Measurements from ENCODE around the gene SPRR2F.
"Not testable (repeated sequence)": the region's sequence is repeated elsewhere in the genome, so short reads cannot be mapped to it uniquely, and the experiment has no call there.

SPRR2F gene

DNA sequence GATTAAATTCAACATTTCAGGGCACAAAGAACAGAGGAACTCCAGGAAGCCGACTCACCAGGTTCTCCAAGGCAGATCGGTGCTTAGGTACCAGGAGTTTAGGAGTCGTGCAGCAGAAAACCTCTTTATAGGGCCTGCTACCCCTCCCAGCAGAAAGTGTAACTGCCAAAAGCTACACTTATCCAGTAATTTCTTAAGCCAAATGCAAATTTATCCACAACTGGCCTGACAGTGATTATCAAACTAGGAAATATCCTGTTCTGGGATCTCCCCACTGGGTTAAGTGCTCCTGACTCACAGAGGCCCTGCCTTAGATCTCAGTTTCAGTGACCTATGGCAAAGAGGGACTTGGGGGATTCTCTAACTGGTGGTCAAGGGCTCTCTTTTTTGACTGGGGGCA is at the start of gene SPRR2F:
TSS of gene SPRR2F (minus strand) at position 101 of the 400 bp plus-strand sequence. CDS start 783 bp downstream, outside the sequence.
- DNase-seq = no peak

- no peak for DNase-seq
These were observed 42.2 kb upstream of the SPRR2F start for GRCh38 chr1:153155541-153155940.

DNA sequence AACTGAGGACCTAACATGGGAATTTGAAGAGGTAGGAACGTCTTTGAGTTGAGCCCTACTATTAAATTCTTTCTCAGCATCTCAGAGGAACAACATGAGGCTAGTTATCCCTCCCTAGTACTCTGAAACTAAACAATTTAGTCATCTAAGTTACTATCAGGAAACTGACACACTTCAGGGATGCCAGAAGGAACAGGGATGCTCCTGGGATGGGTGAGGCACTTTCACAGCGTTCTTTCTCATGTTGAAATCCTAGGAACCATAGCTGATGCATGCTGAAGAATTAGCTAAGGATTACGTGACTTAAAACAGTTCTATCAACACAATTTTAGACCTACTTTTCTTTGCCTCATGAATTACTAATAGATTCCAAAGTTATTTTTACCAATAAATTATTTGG is 39.2 kb upstream of the SPRR2F start:
- DNase-seq = no peak

GRCh38 chr1:153150846-153151245 is 37.5 kb upstream of the SPRR2F start, which contains the start of gene SPRR2G:
TSS of gene SPRR2G (minus strand) at chr1:153150890. CDS start at chr1:153150110, 780 bp downstream.
- DNase-seq = no peak

DNA sequence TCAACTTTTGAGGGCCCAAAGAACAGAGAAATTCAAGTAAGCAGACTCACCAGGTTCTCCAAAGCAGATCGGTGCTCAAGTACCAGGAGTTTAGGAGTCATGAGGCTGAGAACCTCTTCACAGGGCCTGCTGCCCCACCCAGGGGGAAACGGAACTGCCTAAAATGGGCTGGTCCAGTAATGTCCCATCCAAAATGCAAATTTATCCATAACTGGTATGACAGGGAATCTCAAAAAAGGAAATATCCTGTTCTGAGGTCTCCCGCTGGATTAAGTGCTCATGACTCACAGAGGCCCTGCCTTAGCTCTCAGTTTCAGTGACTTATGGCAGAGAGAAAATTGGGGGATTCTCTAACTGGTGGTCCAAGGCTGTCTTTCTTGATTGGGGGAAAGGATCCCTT is 28.1 kb upstream of the SPRR2F start:
- no peak for DNase-seq

DNA sequence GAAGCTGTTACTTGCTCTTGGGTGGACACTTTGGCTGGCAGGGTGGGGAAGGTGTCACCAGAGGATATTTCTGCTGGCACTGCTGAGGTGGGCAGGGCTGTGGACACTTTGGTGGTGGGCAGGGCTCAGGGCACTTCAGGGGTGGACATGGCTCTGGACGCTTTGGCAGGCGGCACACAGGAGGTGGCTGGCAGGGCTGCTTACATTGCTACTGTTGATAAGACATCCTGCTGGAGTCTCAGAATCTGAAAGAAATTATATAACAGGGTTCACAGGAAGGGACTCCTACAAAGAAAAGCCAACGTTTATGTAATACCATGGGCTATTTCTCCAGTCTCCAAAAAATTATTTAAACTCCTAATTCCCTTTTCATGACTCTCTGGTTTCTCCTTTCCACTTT is 27.2 kb upstream of the SPRR2F start:
- DNase-seq = no peak

- no peak for DNase-seq
These were observed 20.4 kb upstream of the SPRR2F start for GRCh38 chr1:153133743-153134142.

- no peak for DNase-seq
These were observed 20.0 kb upstream of the SPRR2F start for GRCh38 chr1:153133267-153133666.

GRCh38 chr1:153128688-153129087 is 15.4 kb upstream of the SPRR2F start:
- DNase-seq = not testable (repeated sequence)

- no peak for DNase-seq
These were observed 14.0 kb upstream of the SPRR2F start for GRCh38 chr1:153127296-153127695.

DNA sequence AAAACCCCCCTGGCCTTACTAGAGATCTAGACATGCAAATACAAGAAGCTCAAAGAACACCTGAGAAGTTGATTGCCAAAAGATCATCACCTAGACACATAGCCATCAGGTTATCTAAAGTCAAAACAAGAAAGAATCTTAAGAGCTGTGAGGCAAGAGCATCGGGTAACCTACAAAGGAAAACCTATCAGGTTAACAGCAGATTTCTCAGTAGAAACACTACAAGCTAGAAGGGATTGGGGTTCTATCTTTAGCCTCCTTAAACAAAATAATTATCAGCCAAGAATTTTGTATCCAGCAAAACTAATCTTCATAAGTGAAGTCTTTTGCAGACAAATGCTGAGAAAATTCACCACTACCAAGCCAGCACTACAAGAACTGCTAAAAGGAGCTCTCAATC is 12.2 kb upstream of the SPRR2F start:
- DNase-seq = no peak

DNA sequence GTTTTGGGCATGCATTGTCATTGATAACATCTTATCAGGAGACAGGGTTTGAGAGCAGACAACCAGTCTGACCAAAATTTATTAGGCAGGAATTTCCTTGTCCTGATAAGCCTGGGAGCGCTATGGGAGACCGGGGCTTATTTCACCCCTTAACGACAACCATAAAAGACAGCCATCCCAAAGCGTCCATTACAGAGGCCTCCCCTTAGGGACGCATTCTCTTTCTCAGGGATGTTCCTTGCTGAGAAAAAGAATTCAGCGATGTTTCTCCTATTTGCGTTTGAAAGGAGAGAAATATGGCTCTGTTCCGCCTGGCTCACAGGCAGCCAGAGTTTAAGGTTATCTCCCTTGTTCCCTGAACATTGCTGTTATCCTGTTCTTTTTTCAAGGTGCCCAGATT is 10.5 kb upstream of the SPRR2F start:
- DNase-seq = not testable (repeated sequence)

DNA sequence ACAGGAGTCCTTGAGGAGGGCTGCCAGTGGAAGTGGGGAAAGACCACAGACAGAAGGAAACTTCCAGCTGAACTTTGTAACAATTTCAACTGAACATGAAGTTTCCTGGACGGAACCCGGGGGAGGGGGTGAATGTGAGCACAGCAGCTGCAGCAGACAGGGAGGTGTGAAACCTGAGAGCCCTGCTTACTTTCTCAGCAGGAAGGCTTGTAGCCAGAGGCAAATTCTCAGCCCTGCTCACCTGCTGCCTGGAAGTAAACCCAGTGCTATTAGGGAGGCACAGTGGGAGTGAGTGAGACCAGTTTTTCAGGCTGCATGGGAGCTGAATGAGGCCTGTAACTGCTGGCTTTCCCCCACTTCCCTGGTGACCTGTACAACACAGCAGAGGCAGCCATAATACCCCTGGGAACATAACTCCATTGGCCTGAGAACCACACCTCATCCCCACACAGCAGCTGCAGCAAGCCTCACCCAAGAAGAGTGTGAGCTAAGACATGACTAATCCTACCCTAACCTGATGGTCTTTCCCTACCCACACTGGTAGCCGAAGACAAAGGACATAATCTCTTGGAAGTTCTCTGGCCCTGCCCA is 9.6 kb upstream of the SPRR2F start:
- no peak for DNase-seq

DNA sequence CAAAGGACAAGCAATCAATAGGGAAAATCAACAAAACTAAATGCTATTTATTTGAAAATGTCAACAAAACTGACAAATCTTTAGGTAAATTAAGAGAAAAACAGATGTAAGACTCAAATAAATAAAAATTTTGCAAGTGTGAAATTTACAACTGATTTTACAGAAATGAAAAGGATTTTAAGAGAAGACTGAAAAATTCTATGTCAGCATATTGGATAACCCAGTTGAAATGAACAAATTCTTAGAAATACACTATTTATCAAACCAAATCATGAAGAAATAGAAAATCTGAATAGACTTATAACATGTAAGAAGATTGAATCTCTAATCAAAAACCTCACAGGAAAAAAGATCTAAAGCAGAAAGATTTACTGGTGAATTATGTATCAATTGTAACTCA is 7.6 kb upstream of the SPRR2F start:
- no peak for DNase-seq

- no peak for DNase-seq
These were observed 6.2 kb upstream of the SPRR2F start for GRCh38 chr1:153119491-153119971.

GRCh38 chr1:153115264-153115663 is 1.9 kb upstream of the SPRR2F start:
- not testable (repeated sequence) for DNase-seq

GRCh38 chr1:153112454-153112853 is 862 bp downstream of the SPRR2F start:
- DNase-seq = not testable (repeated sequence)

GRCh38 chr1:153100245-153100644 is 13.1 kb downstream of the SPRR2F start:
- no peak for DNase-seq

GRCh38 chr1:153099461-153100045 is 13.8 kb downstream of the SPRR2F start:
- DNase-seq = no peak

DNA sequence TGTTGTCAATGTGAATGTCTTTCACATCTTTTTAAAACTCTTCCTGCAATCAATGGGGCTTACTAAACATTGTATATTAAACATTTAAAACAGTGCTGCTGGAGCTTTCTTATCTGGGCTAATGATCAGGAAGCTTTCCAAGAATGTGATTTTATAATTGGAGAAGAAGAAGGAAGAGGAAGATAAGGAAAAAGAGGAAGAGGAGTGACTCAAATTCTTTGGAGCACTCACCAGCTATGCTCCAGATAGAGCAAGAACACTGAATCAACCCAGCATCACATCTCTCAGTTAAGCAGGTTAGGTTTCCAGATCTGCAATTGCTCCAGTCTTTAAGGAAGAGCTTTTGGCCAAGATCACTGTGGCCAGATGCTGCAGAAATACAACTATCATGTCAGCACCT is 17.6 kb downstream of the SPRR2F start:
- no peak for DNase-seq

DNA sequence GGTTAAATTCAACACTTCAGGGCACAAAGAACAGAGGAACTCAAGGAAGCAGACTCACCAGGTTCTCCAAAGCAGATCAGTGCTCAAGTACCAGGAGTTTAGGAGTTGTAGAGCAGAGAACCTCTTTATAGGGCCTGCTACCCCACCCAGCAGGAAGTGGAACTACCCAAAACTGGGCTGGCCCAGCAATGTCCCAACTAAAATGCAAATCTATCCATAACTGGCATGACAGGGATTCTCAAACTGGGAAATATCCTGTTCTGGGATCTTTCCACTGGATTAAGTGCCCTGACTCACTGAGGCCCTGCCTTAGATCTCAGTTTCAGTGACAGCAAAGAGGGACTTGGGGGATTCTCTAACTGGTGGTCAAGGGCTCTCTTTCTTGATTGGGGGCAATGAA is 18.9 kb downstream of the SPRR2F start, which contains the start of gene SPRR2E:
TSS of gene SPRR2E (minus strand) at position 101 of the 400 bp plus-strand sequence. CDS start 775 bp downstream, outside the sequence.
- no peak for DNase-seq

- DNase-seq = no peak
These were observed 25.7 kb downstream of the SPRR2F start for GRCh38 chr1:153087652-153088051.

- DNase-seq = no peak
These were observed 31.6 kb downstream of the SPRR2F start for GRCh38 chr1:153081736-153082135.
